Left kidney (tissue), 2 donors: Measurements from ENCODE around the gene GALC. TPM values are rescaled to one million over a fixed set of nuclear protein-coding genes. Genes with fewer than 3 reads are reported as not detected.

Experiments used
- DNase-seq: peaks from one replicate; pipeline ENCODE4 v3.0.0-alpha.2; 2013
- polyA plus RNA-seq: library from polyadenylated mRNA; unstranded; fragments of 120-200 nt; gene quantifications from one replicate; pipeline ENCODE4 v1.2.1, GENCODE V29; 2013; ENCODE audit not compliant: insufficient read length

Gene GALC
- polyA plus RNA-seq, 1 donor: 49.3 TPM

DNA sequence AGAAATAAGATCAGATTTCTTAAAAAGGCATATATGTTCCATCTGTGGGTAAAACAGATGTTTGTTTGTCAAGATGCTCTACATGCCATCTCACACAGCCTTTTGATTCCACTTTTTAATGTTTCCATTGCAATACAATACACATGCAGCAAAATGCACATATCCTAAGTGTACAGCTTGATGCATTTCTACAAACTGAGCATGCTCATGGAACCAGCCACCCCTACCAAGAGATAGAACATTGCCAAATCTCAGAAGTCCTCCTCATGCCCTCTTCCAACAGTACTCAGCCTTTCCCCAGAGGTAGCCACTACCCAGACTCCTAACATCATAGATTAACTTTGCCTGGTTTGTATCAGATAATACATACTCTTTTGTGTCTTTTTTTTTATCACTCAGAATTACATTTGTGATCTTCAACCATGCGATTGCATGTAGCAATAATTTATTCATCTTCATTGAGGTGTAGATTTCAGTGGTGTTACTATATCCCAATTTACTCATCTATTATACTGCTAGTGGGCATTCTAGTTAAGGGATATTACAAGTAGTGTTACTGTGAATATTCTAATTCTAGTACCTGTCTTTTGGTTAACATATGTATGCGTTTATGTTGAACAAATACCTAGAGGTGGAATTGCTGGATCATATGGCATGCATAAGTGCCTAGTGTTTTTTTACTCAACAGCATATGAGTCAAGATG lies 15.2 kb upstream of the GALC start:
- DNase-seq: no peak

DNA sequence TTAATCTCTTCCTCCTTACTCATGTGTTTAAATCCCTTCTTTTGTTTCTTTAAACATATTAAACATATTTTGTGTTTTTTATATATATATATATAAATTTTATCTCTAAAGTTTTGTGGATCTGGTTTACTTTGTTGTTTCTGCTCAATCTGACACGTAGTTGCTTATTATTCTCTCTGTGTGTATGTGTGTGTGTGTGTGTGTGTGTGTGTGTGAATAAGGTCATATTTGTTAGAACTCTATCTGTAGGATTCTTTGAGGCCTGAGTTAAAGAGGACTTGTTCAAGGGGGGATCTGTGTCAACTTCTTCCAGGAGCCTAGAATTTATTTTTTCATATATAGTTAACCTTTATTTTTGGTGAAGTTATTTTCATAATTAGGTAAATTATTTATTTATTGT lies 14.6 kb upstream of the GALC start:
- no peak for DNase-seq

DNA sequence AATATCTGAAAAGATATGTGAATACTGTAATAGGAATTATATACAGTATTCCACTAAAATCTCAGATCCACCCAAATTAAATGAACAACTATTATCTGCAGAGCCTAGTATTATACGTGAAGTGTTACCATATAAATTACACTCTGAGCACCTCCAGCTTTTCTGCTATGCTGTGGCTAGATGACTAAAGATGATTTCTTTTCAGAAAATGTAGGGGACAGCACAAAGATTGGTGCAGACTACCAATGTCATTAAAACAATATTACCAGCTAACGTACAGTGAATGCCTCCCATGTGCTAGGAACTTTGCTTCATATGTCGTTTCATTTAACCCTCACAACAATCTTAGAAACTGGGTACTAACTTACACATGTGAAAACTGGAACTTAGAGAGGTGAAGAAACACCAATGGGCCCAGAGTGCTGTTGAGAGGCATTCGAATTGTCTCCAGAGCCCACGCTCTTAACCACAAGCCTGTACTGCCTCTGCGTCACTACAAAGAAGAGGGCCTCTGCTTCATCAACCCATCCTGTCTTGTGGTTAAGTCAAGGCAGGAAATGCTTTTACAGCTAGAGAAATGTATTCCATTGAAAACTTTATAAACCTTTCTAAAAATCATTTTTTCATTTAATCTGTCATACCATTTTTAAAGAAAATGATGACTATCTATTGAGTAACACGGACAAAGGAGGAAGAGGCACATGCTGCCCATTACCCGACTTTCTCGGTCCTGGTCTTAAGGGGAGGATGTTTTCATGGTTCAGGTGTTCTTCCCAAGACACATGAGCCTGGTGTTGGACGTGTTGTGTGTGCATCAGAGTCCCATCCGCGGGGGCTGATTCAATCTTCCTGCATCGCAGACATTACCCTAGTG lies 13.2 kb upstream of the GALC start:
- no peak for DNase-seq

DNA sequence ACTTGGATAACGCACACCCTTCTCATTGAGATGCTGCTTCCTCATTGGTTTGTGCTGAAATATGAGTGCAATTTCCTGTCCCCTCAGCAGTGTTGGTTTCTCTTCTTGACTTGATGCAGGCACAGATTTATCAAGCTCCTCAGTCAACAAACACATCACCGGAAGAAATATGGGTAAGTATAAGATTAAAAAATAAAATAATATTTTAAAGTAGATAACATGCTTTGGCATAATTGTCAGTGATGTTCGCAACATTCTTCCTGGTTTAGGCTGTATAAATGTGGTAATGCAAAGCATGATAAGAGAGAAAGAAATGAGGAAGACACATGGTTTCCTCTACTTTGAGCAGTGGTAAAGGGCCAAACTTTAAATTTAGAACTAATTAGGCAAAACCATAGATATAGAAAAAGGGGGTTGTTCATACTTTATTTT lies 12.1 kb upstream of the GALC start, which contains the start of gene GPR65:
Gene GPR65, plus strand, starts transcription at position 86 of the 432 bp plus-strand sequence. CDS start 5,713 bp downstream, outside the sequence.
- DNase-seq: no peak

DNA sequence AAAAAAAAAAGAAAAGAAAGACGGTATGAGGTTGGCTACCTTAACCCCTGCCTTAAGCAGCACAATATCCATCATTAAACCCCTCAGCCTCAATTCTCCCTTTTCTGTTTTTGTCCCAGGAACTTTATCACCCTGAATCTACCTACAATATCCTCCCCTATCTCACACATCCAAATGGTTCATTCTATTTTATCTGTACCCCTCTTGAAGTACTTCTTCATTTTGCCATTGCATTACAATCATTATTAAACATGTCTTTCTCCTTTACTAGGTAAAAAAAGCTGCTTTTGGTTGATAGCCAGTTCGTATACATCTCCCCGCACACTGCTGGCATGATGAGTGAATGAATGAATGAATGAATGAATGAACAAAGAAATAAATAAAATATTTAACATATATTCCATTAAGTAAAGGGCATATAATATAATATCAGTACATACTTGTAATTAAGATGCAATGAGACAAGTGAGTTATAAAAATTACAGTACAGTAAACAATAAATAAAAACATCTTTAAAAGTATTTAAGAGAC lies 11.6 kb upstream of the GALC start:
- DNase-seq: no peak

DNA sequence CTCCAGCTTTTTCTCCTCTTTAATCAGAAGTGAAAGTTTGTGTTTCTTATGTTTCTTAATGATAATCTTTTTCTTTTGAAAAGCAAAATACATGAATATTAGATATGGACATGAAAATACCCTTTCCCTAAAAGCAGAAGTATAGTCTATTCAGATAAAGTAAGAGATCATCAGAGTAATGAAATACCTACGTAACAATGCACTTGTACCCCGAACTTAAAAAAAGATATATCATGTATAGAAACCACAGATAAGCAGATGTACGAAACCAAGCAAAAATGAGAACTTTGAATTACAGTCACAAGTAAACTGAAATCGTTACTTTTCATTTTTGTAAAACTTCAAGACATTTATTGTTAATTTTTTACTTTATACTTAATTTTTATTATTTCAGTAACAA lies 10.4 kb upstream of the GALC start:
- no peak for DNase-seq

DNA sequence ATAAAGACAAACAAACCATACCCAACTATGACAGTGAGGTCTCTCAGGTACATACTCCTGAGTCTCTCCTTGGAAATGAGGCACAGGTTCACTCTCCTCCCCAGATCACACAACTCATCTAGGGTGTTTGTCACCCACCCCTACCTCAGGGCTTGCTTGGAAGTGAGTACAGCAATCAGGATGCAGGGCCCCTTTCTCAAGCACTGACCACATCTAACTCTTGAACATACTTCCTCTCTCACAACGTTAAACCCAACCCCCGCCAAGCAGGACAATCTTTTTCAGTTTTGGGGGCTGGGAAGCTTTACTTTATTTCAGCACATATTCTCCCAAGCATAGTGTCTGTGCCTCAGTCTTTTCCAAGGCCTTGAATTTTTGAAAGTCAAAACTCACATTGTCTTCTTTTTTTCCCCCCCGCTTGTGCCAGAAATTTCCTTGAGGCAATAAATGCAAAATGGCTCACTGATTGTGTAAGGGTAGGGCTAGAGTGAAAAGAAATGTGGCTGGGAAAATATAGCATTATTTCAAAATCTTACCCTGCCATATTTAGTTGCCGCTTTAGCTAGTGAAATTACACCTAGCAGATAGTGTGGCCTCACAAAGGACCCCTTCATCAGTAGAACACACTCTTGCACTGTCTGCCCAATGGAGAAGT lies 9.6 kb upstream of the GALC start:
- no peak for DNase-seq

DNA sequence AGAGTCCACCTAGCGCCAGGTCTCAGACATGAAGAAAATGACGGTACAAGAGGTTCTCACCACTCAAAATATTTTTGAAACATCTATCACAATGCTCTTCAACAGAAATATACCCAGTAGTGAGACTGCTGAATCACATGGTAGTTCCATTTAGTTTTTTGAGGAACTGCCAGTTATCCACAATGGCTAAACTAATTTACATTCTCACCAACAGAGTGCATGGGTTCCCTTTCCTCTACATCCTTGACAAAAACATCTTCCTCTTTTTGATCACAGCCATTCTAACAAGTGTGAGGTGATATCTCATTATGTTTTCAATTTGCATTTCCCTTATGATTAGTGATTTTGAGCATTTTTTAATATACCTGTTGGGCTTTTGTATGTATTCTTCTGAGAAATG lies 6.3 kb upstream of the GALC start:
- DNase-seq: no peak

DNA sequence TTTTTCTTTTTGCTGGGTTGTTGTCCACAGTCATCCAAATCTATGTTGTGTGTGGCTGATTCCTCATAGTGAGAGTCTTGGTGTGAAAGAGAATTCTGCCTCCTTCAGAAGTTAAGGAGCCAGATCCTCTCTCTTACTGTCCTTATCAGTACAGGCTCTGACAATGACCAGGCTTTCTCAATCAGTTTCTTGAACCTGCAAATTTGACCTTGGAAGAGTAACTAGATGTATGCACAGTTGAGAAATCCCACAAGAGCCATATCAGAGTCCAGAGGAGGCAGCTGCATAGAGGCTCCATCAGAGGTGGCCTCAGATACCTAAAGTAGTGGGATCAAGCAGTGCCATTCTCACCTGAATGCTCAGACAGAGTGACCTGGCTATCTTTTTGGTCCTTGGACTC lies 5.5 kb upstream of the GALC start:
- DNase-seq: no peak

DNA sequence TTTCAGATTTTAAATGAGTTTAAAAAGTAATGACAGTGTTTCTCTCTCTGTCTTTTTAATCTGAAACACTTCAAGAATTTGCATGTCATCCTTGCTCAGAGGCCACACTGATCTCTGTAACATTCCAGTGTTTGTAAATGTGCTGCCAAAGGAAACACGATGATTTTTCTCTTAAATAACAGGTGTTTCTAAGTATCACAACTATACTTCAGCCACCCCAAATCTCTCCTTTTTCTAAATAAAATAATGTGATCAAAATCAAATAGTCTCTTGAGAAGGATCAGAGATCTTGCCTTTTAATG lies 3.3 kb upstream of the GALC start:
- no peak for DNase-seq

DNA sequence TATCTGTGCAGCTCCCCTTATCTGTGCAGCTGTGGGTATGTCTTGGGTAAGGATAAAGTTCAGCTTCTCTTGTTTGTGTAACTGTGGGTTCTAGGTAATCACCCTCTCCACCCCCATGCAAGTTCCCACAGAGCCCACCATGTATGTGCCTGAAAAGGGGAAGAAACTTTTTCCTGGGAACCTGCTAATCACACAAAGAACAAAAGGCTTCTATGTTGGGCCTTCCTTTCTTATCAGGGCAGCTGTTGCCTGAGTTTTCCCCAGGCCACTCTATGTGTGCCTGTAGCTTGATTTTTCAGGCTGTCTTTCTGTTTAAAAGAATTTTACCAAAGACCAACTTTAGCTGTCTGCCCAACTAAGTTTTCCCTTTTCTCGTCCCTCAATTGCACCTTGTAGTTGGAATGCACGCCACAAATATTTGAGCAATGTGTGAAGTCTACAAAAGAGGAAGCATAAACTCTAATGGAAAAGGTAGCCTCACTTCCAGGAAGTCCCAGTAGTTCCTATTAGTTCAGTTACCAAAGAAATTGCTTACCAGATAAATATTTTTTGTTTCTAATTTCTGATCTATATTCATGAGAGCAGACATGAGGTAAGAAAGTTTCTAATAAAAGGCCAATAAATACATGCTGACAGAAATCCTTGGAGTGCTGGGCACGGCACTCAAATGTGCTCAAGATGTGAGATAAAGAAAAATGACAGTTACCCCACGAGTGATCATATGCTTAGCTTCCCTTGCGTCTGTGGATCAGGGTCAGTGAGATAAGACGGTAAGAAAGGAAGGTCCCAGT lies 2.7 kb upstream of the GALC start:
- no peak for DNase-seq

DNA sequence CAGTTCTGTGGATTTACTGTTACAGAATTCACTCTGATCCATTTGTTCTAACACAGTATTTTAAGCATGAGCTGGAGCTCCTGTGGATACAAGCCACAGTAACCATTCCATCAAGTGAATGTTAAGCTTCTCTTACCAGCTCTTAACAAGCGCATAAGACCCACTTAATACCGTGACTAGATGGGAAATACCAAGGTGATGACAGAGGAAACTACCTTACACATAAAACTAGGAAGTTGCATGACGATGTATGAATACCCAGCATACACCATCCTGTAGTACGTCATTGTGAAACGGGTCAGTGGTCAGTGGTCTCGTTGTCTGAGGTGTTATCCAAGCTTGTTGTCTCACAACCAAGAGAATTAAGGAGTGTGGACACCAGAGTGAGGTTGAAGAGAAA lies 2.0 kb upstream of the GALC start:
- no peak for DNase-seq

DNA sequence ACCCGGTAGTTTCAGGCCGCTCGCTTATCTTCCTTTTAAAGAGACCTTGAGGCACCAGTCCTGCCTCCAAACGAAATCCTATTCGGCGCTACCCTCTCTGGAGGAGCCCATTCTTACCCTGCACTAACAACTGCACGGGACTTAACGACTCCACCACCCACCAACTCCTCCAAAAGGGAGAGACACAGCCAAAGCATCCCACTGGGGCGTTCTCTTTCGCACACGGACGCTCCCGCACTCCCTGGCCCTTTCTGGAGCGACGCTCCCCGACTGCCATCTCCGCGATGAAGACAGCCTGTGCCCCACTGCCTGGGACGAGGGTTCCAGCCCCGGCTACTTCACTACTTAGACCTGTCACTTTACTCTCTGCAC lies 650 bp downstream of the GALC start:
- DNase-seq: no peak

DNA sequence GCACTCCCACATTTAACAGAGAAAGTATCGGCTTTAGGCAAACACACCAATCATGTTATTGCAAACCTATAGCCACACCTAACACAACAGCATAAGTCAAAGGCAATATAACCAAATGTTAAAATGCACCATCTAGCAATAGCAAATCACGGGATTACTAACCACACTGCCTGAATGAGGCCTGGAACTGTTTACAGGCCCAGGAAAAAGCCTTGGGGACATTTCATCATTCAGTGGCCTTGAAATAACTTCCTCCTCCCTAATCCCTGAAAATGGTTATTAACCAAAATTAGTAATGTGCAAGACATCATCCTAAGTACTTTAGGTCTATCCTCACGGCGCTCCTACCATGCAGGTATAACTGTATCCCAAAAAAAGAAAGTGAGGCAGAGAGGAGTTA lies 2.3 kb downstream of the GALC start:
- no peak for DNase-seq

DNA sequence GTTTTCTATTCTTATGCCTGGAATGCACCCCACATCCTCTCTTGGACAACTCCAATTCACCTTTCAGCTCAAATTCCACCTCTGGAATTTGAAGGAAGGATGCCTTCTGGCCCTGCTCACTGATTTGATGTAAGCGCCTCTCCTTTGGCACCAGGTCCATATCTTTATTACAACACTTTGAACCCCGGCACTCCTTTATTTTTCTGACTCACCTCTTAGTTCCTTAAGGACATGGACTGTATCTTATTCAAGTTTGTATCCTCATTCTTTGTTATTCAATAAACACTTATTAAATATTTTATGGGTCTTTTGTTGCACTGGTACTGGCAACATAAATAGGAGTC lies 3.1 kb downstream of the GALC start:
- no peak for DNase-seq

DNA sequence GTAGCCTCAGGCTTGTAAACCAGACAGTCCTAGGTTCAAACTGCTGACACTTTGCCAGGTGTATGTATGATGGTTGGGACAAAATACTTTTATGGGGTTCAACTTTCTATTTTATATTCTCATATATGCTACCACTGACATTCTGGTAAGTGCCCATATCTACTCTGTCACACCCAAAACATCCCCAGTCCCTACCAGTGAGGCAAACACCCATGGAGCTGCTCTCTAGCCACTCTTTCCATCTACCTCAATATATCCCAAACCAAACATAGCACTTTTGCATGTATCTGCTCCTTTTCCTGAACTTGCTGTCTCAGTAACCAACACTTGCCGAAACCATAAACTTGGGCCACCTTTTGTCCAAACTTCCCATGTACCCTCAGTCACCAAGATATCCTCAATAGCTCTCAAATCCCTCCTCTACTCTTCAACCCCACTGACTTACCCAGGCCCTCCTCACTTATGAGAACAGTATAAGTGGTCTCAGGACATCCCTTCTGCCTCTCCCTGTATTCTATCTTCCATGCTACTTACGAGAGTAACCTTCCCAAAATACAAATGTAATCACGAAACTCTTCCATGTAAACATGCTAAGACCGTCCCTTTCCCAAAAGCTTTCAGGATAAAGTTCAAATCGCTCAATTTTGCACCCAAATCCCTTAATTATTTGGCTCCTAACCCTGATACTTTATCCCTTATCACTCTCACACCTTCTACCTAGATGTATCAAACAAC lies 3.6 kb downstream of the GALC start:
- no peak for DNase-seq

DNA sequence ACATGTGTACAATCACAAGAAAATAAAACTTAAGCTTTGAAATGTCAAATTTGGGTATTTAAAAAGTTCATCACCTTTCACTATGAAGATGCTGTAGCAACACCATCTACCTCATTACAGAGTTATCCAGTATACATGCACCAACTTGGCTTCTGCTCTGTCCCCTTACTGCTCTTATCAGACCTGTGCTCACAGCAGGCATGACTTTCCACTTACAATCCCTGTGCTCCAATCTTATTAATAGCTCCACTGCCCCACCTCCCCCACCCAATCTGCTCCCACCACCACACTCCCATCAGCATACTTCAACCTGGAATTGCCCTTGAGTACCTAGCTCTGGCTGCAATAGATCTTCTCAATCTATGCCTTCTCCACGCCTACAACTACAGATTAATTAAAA lies 13.3 kb downstream of the GALC start:
- DNase-seq: no peak

DNA sequence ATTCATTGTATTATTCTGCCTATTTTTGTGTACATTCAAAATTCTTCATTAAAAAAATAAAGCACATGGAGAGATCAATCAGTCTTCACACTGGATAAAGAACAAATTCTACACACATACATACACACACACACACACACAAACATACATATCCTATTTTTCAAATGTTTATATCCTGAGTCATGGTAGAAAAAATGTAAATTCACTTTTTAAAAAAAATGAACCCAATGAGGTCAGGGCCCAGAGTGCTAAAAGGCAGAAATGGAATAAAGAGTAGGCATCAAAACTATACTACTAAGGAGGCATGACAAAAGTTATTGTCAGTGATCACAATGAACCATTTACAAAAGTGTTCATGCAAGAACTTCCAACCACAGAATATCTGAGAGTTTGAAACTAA lies 17.3 kb downstream of the GALC start:
- no peak for DNase-seq

DNA sequence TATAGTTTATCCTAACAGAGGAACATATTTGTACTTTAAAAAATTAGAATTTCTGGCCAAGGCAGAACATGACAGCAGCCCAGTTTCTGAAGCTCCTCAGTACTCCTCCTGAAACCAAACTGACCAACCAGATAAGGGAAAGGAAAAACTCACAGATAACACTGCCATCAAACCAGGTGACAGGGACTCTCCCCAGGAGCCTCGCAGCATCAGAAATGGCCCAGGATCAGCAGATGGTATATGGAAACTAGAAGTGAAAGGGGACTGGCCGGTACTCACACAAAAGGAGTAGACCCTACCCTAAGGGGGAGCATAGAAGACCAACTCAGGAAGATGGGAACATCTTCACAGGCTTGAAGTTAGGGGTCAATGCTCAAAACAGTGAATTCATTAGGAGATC lies 22.0 kb downstream of the GALC start:
- no peak for DNase-seq

DNA sequence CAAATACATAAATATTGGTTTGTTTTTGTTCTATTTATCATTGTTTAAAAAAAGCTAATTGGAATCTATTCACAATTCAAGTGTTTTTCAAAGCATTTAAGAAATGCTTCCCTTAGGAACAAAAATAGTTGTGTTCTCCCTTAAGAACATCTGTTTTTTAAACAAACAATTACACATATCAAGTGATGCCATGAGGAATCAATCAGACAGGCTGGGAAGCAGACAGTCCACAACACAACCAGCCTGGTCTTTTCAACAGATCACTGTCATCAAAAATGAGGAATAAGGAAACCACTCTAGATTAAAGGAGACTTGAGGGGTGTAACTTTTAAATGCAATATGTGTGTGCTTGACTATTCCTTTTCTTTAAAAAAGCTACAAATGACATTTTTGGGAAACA lies 25.5 kb downstream of the GALC start:
- no peak for DNase-seq

DNA sequence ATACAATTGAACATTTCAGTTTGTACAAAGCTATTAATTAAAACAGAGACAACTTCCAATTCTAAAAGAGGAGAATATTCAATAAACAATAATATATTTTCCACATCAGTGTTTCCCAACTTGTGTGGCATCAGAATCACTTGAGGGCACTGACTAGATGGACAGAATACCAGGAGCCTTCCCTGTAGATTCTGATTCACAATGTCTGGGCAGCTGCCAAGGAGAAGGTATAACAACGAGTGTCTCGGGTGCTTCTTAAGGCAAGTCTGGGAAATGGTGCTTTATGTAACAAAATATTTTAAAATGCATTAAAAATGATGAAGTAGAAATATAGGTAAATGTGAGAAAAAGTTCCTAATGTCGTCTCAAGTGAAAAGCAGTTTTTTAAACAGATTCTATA lies 26.2 kb downstream of the GALC start:
- no peak for DNase-seq

DNA sequence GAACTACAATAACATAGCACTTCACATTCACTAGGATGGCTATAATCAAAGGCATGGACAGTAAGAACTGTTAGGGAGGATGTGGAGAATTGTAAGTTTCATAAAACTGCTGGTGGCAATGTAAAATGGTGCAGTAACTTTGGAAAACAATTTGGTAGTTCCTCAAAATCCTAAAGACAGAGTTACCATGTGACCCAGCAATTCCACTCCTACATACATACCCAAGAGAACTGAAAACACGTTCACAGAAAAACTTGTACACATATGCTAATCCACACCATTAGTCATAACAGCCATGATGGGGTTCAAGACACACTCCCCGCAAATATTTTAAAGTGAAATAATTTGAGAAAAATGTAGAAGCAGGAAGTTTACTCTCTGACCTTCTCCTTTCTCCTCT lies 31.7 kb downstream of the GALC start:
- DNase-seq: no peak
